HG03442 (cell line): ENCODE results near the gene PC.

Experiments
- ATAC-seq: cut with Tn5 transposase; IDR thresholded peaks from one replicate; pipeline ENCODE4 v1.9.1; 2021; ENCODE audit warnings: mild to moderate bottlenecking, moderate library complexity; ENCODE audit not compliant: unreplicated experiment

Gene PC

DNA sequence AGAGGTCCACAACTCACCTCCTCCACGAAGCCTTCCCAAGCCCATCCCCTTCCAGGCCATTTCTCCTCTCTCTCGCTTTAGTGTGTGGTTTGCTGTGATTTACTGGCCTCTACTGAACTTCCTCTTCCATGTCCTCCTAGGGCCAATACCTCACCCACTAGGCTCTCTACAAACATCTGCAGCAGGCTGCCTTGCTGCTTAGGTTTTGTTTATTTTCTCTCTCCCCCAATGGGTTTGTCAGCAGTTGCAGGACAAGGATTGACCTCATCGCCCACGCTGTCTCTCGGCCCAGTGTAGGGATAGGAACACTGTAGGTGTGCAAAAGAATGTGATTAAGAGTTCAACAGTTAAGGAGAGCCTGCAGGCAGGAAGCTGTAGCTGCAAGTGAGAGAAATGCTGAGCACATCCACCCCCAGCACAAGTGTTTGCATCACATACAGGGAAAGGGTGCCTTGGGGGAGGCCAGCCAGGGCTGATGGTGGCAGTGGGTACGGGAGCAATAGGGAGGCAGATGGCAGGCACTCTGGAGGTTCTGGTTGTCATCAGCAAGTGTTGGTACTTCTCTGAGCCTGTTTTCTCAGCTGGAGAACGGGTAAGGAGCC, 1.4 kb downstream of the PC start:
- no peak for ATAC-seq

DNA sequence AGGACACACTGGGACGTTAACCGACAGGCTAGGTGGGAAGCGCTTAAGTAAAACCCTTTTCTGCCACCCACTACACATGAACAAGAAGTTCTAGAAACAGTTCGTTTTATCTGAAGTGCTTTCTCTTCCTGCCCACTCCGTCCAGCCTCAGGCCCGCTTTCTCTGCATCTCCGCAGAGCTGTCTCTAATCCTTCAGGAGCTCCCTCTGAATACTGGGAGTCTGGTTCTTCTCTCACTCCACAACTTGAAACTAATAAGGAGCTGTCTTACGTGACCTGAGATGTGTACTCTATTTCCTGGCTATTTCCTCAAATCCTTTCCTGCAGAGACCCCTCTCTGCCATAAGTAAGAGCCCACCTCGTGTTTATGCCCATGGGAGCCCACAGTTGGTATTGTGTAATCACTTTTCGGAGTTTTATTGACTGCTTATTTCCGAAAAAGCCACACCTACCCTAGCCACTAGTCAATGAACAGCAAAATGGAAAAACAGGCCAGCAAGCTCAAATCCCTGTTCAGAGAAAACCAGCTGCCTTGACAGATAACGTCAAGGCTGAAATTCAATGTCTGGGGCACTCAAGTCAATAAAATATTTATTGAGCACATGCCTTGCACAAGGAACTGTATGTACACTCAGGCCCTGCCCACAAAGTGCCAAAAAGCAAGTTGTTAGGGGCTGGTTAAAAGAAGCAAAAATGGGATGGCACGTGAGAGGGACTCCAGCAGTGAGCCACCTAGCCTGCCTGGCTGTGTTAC, 4.9 kb downstream of the PC start:
- ATAC-seq, result no peak

DNA sequence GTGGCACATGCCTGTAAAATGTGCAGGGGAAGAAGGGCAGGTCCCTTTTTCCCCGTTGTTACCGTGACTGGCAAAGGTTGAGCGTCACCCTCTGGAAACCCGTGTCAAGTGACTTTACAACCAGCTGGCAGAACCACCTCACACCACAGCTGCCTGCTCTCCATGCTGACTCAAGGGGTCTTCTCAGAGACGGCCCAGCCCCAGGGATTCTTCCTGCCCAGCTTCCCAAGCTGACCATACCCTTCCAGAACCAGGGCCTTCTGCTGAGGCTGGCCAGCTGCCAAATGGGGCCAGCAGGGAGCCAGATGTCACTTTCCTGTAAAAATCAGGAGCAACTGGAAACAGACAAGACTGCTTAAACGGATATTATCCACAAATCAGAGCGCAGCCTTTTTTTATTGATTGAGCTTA, 6.3 kb downstream of the PC start:
- ATAC-seq, result no peak

DNA sequence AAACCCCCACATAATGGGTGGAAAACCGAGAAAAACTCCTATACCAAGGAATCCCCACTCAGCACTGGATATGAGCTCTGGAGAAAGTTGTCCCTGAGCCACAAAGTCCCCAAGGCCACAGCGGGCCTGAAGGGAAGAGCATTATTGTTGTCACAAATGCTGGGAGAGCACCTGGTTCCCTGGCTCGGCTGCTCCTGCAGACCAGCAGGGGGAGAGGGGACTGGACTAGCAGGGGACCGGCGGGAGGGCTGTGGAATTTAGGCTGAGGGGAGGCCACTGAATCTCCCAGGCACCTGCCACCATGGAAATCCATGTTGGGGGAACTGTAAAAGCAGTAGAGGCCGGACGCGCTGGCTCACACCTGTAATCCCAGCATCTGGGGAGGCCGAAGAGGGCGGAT, 7.0 kb downstream of the PC start:
- no peak for ATAC-seq

DNA sequence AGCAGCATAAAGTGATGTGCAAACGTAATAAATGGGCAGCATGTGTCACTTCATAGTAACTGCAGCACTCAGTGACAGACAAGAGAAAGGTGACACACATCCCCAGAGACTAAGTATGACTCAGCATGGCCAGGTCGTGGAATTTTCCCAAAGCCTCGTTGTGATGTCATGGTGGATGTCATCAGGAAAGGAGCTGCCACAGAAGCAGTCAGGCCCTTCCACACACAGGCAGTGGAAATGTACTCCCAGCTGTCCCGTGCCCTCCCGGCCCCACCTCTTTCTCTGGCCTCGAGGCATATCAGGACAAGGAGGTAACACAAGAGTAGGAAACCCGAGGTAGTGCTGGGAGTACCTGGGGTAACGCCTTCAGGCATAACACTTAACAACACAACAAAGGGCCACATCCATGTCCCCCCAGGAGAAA, 8.1 kb downstream of the PC start:
- ATAC-seq, result no peak

DNA sequence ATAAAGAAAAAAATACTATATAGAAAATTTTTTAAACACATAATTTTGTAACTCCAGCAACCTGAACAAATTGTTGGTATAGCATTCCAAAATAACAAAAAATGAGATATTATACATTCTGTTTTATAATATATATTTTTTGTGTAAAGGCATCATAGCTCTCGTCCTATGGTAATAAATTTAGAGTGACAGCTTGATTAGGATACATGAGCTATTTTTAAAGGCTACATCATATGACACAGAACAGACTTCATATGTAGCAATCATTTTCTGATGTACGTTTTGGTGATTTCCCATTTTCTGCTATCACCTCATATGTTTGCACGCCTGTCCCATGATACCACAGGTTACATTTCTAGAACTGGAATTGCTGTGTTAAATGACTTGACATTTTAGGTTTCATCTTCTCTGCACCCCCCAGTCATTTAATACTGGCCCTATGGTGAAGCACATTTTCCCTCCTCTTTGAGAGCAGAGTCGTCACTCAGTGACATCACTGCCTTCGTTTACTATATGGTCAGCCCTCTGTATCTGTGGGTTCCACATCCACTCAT, 19.5 kb downstream of the PC start:
- ATAC-seq, result no peak

DNA sequence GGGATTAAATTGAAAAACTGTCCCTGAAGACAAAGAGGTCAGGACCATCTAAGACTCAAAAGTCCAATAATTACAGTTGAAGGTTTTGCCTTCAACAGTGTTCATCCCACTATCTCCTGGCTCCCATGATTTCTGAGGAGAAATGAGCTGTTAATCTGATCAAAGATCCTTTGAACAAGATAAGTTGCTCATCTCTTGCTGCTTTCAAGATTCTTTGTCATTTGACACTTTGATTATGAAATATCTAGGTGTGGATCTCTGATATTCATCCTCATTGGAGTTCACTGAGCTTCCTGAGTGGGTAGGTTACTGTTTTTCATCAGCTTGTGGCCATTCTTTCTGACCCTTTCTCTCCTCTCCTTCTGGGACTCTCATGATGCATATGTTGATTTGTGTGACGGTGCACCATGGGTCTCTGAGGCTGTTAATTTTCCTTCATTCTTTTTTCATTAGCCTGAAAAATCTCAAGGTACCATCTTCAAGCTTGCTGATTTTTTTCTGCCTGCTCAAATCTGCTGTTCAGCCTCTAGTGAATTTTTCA, 20.9 kb downstream of the PC start:
- ATAC-seq, result no peak

DNA sequence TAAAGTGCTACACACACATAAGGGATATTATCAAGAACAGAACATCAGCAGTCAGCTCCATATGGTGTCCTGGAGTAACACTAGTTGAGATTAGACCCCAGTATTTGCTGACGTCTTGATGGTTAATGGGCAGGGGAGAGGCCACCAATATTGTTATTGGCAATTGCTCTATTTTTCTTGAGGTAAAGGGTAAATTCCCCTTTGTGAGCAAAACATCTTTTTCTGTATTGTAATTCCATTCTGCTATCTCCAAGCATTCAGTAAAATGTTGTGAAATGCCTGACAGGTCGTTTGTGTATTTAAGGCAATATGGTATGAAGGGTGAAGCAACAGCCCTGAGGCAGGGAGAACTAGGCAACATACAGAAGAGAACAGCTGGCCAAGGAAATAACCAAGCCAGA, 21.9 kb downstream of the PC start:
- ATAC-seq, result no peak

DNA sequence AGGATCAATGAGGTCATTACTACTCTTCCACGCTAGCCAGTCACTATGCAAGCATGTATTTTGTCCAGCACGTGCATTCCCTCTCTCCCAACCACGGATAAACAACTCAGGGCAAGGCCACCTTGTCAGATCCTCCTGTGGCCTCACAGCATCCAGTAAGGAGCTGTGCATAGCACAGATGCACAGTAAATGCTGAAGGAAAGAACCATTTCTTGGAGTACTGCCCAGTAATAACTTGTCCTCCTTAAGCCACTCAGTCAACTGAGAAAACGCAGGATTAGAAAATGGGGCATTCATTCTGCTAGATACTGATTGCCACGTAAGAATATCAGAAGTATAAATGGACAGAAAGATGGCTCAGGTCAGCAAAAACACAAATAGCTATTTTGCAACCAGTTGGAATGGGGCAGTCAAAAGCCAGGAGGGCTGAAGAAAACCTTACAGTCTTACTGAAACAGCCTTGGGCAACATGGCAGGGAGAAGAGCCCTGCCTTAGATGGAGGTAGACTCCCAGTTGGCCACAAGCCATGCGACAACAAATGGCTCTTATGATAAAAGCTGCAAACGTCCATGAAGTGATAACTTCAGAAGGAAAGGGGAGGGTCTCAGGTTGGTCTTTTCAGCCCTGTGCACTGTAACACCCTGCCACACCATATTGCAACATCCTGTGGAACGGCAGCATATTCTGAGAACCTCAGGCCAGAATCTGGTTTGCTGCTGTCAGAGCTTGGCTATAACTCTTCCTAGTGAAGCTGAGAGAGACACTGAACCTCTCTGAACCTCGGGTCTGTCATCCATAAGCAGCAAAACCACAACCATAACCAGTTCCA, 23.0 kb downstream of the PC start:
- ATAC-seq, result no peak

DNA sequence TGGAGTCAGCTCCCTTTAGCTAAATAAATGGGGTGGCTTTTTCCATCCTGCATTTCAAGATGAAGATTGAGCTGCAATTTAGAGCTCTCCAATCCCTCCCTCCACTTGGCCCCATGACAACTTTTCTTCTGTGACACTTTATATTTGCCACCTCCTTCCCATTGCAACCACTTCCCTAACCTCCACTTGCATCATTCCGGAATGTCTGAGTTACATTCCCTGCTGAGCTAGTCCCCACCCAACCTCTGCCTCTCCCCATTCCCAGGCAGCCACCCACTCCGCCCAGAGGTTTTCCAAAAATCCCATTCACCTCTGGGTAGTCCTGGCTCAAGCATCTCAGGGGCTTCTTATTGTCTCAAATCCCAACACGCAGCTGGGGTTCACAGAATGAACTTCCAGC, 24.7 kb downstream of the PC start:
- ATAC-seq, result no peak

DNA sequence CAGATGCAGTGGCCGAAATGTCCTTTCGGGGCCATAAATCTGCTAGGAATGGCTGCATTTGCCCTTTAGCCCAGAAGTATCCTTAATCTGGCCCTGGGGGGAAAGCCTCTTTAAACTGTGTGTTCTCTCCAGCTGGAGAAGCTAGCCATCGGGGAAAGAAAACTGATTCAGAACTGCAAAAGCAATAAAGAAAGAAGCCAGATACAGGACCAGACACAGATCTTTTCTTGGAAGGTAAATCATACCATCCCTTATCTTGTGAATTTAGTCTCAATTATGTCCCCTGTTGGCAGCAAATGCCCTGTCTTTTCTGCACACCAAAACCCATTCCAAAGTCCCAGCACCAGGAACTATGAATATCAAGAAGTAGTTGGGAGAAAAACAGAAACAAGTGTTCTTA, 25.6 kb downstream of the PC start:
- no peak for ATAC-seq

DNA sequence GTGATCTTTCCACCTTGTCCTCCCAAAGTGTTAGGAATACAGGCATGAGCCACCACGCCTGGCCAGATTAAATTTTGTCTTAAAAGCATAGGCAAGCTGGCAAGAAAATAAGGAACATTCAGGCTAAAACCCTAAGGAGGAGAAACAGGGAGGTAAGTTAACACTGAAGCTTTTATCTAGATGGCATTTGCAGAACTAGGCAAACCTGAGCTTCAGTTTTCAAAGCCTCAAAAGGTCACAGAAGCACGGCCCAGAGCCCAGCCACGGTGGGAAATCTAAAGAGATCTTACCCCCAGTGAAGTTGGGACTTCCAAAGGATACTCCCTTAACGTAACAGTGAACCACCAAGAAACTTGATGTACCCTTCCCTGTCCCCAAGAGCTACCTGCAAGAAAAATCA, 28.4 kb downstream of the PC start:
- ATAC-seq, result no peak

DNA sequence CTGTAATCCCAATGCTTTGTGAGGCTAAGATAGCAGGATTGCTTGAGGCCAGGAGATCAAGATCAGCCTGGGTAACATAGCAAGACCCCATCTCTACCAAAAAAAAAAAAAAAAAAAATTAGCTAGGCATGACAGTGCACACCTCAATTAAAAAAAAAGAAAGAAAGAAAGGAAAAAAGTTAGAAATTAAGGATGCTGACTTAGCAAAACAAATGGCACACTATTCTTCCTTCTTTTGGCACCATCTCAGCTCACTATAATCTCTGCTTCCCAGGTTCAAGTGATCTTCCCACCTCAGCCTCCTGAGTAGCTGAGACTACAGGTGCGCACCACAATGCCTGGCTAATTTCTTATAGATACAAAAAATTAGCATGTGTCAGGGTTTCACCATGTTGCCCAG, 33.9 kb downstream of the PC start:
- ATAC-seq, result no peak

DNA sequence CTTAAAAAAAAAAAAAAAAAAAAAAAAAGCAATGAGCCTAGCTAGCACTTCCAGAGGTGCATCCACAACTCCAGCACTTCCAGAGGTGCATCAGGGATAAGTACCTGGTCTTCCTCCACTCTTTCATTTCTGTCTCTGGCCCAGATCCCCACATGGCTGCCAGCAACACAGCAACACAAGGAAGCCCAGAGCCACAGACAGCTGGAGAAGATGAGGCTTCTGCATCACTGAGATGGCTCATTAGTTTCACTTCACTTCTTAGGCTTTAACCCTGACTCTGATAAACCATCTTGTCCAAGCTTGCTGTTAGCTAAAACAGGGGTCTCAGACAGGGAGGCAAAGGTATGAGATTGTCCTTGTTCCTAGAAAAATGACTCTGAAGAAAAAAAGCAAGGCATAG, 35.6 kb downstream of the PC start:
- ATAC-seq, result no peak

DNA sequence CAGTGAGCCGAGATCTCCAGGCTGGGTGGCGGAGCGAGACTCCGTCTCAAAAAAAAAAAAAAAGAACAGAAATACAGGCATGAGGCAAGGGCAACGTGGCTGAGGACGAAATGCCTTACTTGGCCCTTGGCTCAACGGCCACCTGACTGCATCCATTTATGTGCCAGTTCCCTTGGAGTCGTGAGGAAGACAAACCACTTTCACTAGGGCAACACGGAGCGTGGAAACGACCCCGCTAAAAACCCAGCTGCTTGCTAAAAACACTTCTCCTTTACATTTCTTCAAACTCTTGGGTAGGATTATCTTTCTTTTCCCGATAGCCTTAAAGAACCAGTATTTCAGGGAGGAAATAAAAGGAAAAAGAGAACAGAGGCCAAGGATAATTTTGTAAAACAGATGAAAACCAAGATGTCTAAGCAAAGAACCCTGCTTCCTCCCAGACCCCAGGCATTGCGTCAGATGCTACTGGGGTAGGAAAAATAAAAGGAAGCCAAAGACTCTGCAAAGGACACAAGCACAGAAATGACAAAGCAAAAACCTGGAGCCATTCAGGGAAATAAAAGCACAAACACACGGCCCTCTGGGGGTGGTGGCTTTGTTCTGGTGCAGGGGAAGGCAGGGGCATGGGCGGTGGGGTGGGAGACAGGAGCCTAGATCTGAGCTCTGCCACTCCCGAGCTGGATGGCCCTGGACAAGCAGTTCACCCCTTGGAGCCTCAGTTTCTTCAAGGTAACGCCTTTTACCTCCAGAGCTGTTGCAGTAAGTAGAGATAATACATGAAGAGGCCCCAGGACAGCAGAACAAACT, 37.0 kb downstream of the PC start:
- ATAC-seq, result no peak

DNA sequence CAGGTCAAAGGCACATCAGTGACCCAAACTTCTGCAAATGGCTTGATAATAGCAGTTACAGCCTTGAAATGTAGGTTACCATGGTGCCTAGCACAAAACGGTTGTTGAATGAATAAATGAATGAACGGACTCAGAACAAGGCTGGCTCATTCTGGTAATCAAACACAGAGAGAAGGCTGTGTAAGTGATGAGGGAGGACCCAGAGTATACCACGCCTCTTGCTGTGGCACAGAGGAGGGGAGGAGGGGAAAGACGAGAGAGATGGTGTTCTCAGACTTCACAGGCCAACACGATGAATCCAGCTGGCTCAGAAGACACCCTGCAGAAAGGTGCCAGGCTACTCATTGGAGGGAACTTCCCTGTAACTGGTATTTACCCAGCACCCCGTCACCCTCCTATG, 38.3 kb downstream of the PC start:
- ATAC-seq, result no peak

DNA sequence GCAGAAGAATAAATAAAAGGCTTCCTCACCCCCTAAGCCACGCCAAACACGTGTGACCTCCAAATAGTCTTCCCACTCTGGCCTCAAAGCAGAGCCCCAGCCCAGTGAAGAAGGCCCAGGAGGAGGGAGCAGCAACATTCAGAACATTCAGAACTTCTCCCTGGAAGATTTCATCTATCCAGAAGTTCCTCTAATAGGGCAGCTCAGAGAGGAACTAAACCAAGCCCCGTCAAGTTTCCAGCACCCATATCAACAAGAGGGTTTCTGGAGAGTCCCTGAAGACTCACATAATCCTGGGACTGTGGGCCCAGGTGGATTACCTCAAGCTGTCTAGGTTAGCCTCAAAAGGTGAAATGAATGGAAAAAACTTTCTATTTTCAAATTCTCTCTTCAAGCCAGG, 39.4 kb downstream of the PC start:
- no peak for ATAC-seq

DNA sequence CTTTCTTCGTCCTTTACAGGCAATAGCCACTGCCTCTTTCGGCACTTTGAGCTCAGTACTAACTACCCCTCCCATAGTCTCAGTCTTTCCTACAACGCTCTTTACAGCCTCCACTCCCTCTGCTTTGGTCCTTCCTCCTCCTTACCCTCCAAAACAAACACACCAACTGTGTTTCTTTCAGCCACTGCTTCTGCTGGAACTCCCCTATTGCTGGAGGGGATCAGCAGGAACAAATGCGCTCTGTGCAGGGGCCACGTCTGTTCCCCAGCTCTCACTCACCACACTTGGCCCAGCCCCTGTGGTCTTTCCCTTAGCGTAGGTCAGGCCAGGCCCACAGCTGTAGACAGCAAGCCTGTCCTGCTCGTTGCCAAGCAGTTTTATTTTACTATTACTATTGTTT, 42.3 kb downstream of the PC start:
- no peak for ATAC-seq

DNA sequence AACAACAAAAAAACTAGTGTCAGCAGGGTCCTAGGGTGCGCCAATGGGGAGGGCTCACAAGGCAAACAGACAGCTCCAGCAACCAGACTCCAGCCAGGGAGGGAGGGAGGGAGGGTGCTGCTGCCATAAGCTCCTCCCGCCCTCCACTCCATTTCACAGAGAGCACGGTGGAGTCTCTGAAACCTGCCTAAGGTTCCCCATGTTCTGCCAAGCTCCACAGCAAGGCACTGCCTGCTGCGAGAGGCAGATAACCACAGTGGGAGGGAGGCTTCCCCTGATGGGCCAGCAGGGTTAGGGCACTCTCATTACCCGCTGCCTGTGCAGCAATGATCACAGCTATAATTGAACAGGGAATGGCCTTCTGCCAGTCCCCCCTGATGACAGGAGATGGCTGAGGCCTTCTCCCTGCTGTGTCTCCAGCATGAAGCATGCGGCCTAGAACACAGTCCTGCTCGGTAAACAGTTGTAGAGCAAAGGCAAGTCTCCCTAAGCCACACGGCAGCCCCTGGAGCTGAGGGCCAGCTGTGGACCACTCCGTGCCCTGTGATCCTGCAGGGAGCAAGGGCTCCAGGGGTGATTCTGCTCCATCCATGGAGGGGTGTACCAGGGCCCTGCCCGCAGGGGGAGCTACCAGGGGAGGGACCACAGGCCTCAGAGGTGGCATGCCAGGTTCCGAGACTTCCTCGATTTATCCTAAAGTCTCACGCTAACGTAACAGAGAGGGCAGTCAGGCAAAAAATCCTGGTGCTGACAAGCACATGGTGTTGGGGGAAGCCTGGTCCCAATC, 42.9 kb downstream of the PC start:
- no peak for ATAC-seq

DNA sequence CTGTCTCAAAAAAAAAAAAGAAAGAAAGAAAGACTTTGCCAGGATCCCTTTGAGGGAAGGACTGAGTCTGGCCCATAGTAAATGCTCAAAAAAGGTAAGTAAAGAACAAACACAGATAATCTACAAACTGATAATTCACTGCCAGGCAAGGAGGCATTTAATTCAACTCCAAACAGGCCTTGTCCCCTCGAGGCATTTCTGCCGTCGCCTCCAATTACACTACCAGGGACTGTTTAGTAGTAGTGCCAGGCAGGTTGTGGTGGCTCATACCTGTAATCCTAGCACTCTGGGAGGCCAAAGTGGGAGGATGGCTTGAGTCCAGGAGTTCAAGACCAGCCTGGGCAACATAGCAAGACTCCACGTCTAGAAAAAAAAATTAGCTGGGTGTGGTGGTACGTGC, 43.7 kb downstream of the PC start:
- ATAC-seq, result no peak
